GM10847 (cell line): ENCODE results near the gene NUBP2.

Experiments used
- POLR2A ChIP-seq: IDR thresholded peaks from 2 replicates; pipeline ENCODE4 v1.6.1; 2011; ENCODE audit not compliant: insufficient read length; ENCODE audit errors: extremely low read depth

Gene NUBP2

DNA sequence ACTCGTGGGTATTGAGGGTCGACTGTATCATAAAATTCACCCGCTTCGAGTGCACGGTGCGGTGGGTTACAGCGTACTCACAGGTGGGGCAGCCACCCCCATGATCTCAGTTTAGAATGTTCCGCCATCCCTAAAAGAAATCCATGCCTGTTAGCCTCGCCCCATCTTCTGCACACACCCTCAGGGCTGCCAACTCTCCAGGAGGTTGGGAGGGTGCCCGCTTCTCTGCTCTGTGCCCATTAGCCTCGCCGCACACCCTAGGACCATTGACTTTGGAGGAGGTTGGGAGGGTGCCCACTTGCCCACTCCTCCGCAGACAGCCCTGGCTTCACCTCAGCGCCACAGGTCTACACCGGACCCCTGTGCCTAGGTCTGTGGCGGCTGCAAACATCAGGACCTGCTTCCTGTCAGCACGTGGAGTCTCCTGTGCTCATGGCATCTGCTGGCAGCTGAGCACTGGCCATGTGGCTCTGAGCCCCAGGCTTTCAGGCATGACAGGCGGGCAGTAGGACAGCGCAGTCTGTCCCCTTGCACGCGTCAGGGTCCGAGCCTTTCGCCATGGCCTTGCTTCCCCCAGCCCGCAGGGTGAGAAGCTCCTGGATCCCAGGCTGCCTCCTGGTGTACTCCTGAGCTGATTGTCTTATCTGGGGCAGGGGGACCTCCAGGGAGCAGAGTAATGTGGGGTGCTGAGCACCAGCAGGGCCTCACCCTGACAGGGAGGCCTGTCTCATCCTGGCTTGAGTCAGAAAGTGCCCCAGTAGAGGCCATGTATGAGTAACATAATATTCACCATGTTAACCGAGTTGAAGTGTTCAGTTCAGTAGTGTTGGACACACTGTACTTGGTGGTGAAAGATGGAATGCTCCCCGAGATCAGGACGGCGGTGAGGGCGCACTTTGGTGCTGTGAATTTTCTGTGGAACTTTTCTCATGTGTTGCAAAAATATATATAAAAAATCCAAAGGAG lies 33.3 kb upstream of the NUBP2 start:
- no peak for TF ChIP-seq POLR2A

DNA sequence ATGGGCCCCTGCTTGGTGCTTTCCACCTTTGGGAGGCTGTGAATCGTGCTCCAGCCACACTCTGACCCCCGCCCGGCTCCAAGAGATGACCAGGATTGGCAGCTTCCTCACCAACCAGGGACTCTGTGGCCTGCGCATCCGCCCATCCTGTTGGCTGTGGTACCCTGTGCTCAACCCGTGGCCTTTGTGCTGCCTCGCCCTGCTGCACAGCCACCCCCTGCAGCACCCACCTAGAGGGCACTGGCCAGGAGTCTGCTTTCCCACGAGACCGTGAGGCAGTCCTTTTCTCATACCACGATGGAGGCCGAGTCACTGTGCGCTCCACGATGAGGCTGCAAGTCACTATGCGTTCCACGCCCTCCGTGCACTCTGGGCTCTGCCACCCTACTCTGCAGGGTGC lies 30.8 kb upstream of the NUBP2 start:
- no peak for TF ChIP-seq POLR2A

- TF ChIP-seq POLR2A, result no peak
Observed at GRCh38 chr16:1752853-1753252, 29.9 kb upstream of the NUBP2 start.

DNA sequence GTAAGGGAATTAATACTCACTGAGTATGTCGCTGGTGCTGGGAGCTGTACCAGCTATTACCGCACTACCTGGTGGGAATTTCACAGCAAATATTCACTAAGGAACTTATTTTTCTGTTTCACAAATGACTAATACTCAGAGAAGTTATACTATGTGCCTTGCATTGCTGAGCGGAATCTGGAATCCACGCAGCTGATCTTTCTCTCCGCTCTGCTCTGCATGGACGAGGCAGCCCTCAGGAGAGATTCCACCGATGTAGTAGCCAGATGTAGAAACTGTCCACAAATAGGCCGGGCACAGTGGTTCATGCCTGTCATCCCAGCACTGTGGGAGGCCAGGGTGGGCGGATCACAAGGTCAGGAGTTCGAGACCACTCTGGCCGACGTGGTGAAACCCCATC lies 28.6 kb upstream of the NUBP2 start:
- no peak for TF ChIP-seq POLR2A

DNA sequence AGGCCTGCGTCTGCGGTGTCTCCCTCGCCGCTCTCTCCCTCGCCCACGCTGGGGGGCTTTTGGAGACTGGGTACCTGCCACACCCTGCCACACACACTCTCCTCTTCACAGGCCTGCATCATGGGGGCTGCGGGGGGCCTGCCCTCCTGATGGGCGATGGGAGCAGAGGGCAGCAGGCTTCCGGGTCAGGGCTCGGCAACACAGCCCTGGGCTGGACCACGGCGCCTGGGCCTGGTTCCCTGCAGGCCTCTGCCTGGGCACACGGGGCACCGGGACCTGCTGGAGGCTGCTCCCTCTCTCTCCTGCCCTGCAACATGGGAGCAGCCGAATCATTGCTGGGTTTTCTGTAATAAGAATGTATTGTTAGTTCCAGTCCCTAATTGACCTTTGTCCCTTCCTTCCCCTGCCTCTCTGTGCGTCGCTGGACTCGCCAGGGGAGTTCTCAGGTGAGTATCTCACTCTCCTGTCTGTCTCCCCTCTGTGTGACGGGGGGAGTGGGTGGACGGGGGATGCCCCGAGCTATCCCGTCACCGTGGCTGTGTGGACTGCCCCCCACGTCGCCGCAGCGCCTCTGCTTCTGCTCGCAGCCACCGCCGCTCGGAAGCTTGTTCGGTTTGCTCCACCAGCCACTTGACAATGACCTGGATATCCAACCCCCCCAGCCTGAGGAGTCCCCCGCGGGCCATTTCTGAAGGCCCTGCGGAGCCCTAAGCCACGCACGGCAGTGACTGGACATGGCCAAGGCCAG lies 24.9 kb upstream of the NUBP2 start:
- no peak for TF ChIP-seq POLR2A

DNA sequence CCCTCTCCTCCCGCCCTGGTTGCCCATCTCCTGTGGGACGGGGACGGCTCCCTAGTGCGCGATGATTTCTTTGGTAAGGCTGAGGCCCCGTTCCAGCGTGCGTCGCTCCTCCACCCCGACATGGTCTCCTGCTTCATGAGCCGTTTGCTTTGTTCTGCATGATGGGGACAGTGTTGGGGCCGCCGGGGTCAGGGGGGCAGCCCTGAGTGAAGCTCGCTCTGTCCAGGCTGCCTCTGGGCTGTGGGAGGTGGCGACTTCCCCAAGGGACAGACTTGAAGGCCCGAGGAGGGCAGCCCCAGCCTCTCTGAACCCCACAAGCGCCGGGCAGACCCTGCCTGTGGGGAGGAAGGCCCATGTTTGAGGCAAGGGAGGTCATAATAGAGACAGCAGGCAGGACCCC lies 23.8 kb upstream of the NUBP2 start:
- no peak for TF ChIP-seq POLR2A

GRCh38 chr16:1759511-1759910 lies 23.2 kb upstream of the NUBP2 start:
- TF ChIP-seq POLR2A, result no peak

GRCh38 chr16:1760911-1761310 lies 21.8 kb upstream of the NUBP2 start:
- TF ChIP-seq POLR2A, result no peak

GRCh38 chr16:1761751-1762150 lies 21.0 kb upstream of the NUBP2 start:
- TF ChIP-seq POLR2A, result no peak

DNA sequence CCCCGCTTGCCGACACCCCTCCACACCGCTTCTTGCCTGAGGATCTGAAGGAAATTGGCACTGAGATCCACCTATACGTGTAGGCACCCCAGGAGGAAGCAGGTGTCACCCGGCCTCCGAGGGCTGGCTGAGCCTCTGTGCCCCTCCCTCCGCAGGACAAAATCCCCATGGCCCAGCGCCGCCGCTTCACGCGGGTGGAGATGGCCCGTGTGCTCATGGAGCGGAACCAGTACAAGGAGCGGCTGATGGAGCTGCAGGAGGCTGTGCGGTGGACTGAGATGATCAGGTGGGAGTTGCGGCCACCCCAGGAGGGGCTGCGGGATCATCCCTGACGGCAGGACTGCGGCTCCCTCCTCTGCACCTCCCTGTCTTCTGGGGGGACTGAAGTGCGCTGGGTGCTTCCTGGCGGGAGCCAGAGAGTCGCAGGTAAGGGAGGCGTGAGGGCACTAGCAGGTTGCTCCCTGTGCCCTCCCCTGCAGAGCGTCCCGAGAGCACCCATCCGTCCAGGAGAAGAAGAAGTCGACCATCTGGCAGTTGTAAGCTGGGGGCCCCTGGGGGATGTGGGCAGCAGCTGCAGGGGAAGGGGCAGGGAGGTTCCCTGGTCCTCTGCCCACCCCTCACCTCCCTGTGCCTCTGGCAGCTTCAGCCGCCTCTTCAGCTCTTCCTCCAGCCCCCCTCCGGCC lies 20.4 kb upstream of the NUBP2 start:
- no peak for TF ChIP-seq POLR2A

- TF ChIP-seq POLR2A, result no peak
Observed at GRCh38 chr16:1762879-1763520, 19.8 kb upstream of the NUBP2 start.

DNA sequence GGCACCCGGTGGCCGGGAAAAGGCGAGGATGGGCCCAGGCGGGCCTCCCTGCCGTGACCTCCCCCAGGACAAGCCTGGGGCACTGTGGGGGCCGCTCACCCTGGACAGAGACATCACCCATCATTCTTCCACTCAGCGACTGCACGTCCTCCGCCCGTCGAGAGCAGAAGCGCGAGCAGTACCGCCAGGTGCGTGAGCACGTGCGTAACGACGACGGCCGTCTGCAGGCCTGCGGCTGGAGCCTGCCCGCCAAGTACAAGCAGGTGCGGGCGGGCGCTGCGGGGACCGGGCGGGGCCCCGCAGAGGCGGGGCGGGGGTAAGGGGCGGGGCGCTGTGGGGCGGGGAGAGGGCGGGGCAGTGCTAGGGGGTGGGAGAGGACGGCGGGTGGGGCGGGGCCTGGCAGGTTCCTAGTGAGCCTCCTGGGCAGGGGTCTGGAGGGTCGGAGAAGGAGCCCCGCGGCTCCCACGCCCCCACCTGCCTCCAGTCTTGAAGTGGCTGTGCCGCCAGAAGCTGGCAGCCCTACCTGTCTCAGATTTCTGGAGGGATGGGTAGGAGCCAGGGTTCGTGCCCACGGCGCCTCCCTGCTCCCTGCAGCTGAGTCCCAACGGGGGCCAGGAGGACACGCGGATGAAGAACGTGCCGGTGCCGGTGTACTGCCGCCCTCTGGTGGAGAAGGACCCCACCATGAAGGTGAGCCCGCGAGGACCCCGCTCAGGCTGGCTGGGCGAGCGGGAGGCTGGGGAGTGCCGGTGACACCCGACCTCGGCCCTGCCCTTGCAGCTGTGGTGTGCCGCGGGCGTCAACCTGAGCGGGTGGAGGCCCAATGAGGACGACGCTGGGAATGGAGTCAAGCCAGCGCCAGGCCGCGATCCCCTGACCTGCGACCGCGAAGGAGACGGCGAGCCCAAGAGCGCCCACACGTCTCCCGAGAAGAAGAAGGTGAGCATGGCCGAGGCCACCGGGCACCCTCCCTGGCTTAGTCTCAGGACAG lies 18.9 kb upstream of the NUBP2 start:
- no peak for TF ChIP-seq POLR2A

- no peak for TF ChIP-seq POLR2A
Observed at GRCh38 chr16:1764971-1765370, 17.8 kb upstream of the NUBP2 start.

GRCh38 chr16:1765826-1766225 lies 16.9 kb upstream of the NUBP2 start:
- TF ChIP-seq POLR2A, result no peak

GRCh38 chr16:1766231-1766630 lies 16.5 kb upstream of the NUBP2 start:
- no peak for TF ChIP-seq POLR2A

DNA sequence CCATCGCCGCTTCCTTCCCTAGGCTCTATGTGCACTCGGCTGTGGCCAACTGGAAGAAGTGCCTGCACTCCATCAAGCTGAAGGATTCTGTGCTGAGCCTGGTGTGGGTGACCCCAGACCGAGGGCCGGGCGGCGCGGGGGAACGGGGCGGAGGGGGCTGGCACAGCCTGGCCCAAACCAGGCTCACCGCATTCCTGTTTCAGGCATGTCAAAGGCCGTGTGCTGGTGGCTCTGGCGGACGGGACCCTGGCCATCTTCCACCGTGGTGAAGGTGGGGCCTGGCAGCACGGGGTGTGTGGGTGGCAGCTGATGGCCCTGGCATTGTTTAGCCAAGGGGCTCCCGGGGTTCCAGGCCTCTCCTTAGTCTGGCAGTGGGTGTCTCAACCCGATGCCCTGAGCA lies 16.1 kb upstream of the NUBP2 start:
- TF ChIP-seq POLR2A, result no peak
